NCI-H1436 (cell line): ENCODE data around the gene VTN.

ENCODE experiments used
- DNase-seq: peaks from one replicate; lab custom pipeline; 2025; lab: John Stamatoyannopoulos, UW

The VTN gene

GRCh38 chr17:28370035-28370743 is at the start of gene VTN:
Gene VTN (minus strand): TSS chr17:28370307. CDS start chr17:28370203, 104 bp downstream.
- DNase-seq, result no peak

- DNase-seq, result peak; percentile 79
Measured at GRCh38 chr17:28416703-28417311, 46.7 kb upstream of the VTN start.

GRCh38 chr17:28415886-28416285 is 45.8 kb upstream of the VTN start:
- DNase-seq, result no peak

GRCh38 chr17:28413804-28414203 is 43.7 kb upstream of the VTN start:
- no peak for DNase-seq

DNA sequence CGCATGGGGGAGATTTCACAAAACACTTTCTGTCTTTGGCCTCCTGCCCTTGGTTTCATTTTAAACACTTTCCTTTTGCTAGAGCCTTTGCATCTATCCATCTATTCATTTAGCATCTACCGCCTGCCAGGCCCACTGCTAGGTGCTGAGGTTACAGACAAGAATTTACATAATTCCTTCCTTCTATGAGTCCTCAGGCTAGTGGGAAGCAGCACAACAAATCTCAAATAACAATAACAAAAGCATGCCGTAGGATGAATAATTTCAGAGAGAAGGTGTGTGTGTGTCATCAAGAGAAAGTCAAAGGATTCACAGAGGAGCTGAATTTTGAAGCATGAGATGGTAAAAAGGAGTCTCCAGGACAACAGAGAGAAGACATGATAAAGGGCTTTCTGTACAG is 42.0 kb upstream of the VTN start:
- DNase-seq, result no peak

DNA sequence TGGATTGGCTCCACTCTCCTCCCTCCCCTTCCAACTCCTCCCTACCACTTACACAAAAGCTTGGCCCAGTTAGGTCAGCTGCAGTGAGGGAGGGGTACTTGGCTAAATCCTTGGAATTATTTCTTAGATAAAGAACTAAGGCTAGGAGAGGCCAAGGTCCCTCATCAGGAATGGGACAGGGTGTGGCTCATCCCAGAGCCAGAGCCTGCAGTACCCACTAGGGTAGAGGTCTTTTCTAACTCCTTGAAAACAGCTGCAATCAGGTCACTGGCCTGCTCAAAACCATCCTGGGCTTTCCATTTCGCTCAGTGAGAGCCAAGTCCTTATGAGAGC is 37.8 kb upstream of the VTN start:
- DNase-seq, result no peak

DNA sequence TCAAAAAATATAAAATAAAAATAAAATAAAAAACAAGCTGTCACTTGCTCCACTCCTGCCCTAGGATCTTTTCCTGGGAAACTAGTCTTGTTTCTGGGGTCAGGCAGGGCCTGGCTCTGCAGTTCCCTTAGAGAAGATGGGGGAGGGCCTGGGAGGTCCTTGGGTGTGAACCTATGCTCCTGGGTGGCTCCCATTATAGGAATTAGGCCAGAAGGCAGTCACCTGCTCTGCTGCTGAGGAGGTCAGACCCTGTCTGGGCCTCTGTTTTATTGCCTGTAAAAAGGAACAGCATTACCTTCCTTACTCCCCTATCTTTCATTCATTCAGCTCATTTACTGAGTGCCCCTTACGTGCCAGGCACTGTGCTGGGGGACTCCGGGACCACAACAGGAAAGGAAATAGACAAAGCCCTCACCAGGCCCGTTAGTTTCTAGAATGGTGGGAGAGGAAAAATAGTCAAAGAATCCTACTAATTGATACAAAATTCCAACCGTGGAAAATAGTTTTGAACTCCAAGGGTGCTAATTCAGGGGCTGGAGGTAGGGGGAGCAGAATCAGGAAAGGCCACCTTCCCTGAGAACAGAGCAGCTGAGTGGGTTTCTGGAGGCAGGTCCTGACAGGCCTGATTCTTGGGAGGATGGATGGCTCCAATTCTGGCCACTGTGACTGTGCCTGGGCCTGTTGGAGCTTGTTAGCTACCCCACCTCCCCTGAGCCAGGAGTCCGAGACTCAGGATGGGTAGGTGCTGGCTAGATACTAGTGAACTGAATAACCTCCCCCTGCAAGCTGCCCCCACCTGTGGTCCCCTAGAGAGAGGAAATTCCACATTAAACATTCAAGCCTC is 37.2 kb upstream of the VTN start:
- peak; percentile 37 for DNase-seq

DNA sequence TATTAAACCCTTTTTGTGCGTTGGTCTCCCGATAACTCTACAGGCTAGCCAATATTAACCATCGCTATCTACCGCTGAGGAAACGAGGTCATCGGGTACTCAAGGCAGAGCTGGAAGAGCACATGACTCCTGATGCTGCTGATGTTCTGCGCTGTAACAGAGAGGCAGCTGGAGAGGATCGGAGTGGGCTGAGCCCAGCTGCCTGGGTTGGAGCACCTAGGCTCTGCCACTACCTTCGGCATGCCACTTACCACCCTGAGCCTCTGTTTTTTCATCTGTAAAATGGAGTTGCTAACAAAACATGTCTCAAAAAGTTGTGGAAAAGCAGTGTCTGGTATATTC is 36.3 kb upstream of the VTN start:
- peak; percentile 40 for DNase-seq

DNA sequence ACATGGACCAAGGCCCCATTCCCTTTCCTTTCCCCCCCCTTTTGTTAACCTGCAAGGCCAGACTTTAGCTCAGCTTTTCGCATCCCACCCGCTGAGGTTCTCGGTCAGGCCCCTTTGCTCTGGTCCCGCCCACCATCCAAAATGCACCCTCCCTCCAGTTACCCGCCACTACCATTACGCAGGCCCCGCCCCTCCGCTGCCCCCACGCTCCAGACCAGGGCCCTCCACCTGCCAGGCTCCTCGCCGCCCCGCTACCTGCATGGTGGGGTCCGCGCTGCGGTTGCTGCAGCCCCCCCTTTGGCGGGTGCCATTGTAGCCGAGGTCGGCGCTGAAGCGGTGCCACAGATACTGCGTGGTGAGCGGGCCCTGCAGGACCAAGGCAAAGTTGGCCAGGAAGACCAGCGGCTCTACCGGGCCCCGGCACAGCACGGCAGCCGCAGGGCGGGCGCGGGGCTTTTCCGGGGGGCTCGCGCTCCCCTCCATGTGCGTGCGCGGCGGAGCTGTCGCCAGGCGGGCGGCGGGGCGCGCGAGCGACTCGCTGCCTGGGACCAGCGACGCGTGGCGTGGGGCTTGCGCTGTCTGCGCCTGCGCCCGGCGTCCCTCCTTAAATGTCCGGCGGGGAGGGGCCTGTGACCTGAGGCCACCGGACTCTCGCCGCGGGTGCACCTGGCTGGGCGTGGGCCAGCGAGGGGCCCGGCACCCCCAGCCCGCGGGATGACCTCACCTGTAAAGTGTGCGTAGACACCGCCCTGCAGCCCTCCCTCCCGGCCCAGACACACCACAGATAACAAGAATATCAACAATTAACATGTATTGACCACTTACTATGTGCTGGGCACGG is 35.7 kb upstream of the VTN start, which contains the start of gene SLC46A1:
Gene SLC46A1 (minus strand): TSS at position 581 of the 841 bp plus-strand sequence. CDS start 98 bp downstream, at position 483.
- DNase-seq, result peak; percentile 56

GRCh38 chr17:28404812-28405570 is 34.9 kb upstream of the VTN start:
- DNase-seq, result no peak

GRCh38 chr17:28404461-28404811 is 34.3 kb upstream of the VTN start:
- DNase-seq, result no peak

- no peak for DNase-seq
Measured at GRCh38 chr17:28404007-28404406, 33.9 kb upstream of the VTN start.

- no peak for DNase-seq
Measured at GRCh38 chr17:28402844-28403243, 32.7 kb upstream of the VTN start.

GRCh38 chr17:28402224-28402630 is 32.1 kb upstream of the VTN start:
- DNase-seq, result no peak

GRCh38 chr17:28399808-28400207 is 29.7 kb upstream of the VTN start:
- DNase-seq, result no peak

GRCh38 chr17:28398280-28398981 is 28.3 kb upstream of the VTN start:
- no peak for DNase-seq

GRCh38 chr17:28397687-28398279 is 27.7 kb upstream of the VTN start:
- no peak for DNase-seq

- DNase-seq, result no peak
Measured at GRCh38 chr17:28397275-28397674, 27.2 kb upstream of the VTN start.

GRCh38 chr17:28396635-28397239 is 26.6 kb upstream of the VTN start:
- no peak for DNase-seq

- DNase-seq, result no peak
Measured at GRCh38 chr17:28395968-28396367, 25.9 kb upstream of the VTN start.
